Cardiac atrium fibroblast (primary cell): Measurements from ENCODE around the gene HECW1. TPM values are rescaled to one million over a fixed set of nuclear protein-coding genes. Genes with fewer than 3 reads are reported as not detected.

Source experiments
- total RNA-seq: library from RNA; depleted of rRNA; stranded (reverse); fragments of >200 nt; gene quantifications from 2 replicates; pipeline ENCODE4 v1.2.3, GENCODE V29; 2015

HECW1 gene
- total RNA-seq, result not detected in 2 replicates

DNA sequence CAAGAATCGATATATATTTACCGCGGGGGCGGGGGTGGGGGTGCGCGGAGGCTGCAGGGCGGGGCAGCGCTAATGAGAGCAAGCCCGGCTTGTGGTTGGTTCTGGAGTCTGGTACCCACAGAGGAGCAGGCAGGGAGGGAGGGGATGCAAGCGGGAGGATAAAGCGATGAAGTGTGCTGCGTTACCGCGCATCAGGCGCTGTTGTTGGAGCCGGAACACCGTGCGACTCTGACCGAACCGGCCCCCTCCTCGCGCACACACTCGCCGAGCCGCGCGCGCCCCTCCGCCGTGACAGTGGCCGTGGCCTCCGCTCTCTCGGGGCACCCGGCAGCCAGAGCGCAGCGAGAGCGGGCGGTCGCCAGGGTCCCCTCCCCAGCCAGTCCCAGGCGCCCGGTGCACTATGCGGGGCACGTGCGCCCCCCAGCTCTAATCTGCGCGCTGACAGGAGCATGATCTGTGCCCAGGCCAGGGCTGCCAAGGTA is at the start of gene HECW1:
Gene HECW1 (plus strand): TSS at position 189 of the 482 bp plus-strand sequence. CDS start 131,259 bp downstream, outside the sequence.

DNA sequence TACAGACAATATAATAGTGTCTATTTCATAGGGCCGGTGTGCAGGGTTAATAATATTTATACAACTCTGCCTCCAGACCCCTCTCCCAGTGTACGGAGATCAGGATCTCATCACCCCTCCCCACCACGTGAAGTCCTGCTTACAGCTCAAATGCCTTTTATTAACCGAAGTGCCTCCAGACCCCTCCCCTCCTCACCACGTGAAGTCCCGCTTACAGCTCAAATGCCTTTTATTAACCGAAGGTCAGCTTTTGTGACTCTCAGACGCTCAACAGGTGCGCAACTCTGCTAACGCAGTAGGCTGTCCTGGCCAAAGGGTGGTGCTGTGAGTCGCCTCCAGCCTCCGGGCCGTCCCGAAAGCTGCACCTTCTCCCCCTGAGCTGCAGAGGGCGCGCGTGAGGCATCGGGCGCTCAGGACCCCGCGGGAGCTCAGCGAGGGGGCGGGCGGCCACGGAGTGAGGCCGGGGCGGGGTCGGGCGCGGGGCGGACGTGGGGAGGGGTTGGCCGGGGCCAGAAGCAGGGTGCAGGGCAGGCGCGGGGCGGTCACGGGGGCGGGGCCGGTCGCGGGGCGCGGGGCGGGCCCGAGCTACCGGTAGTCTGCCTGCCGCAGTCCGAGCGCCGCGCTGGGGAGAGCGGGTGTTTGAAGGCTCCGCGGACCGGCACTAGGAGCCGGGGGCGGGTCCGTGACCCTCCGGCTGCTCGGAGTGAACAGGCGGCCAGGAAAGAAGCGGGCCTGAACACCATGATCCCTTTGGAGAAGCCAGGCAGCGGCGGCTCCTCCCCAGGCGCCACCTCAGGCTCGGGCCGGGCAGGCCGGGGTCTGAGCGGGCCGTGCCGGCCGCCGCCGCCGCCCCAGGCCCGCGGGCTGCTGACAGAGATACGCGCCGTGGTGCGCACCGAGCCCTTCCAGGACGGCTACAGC is 470.3 kb downstream of the HECW1 start, which contains the start of gene STK17A:
Gene STK17A (plus strand): TSS at position 606 of the 921 bp plus-strand sequence. CDS start 136 bp downstream, at position 742.

Other genes with a start within 250 kb of the HECW1 start
- 14.4 and 18.8 TPM in 2 replicates for gene C7orf25, start 200.6 kb upstream of the HECW1 start, total RNA-seq
- 94.1 and 120 TPM in 2 replicates for gene PSMA2, start 180.5 kb upstream of the HECW1 start, total RNA-seq
- 61.0 and 71.0 TPM in 2 replicates for gene MRPL32, start 180.3 kb upstream of the HECW1 start, total RNA-seq